GM12878 (cell line): ENCODE data around the gene SMIM5.

Experiments
- BCL11A ChIP-seq: IDR thresholded peaks from 2 replicates; pipeline ENCODE4 v1.6.1; 2011; ENCODE audit warnings: low read depth, low read length
- EZH2 ChIP-seq: IDR thresholded peaks from 2 replicates; pipeline ENCODE4 v1.6.1; 2012; ENCODE audit warnings: low read depth, mild to moderate bottlenecking, control low read depth, inconsistent platforms, low read length, borderline replicate concordance; ENCODE audit not compliant: control insufficient read depth
- HDAC2 ChIP-seq: fragments of 200-600 bp; sonication (generic); IDR thresholded peaks from 2 replicates; pipeline ENCODE4 v1.6.1; 2017
- SP1 ChIP-seq: IDR thresholded peaks from one replicate; pipeline ENCODE4 v1.6.1; 2011; ENCODE audit warnings: low read depth, low read length
- TF ChIP-seq, protein P1 (sequence below): IDR thresholded peaks from 2 replicates; pipeline ENCODE4 v1.6.1; 2011; ENCODE audit warnings: low read depth, mild to moderate bottlenecking, low read length, moderate library complexity, borderline replicate concordance; ENCODE audit errors: extremely low read depth
- TF ChIP-seq, protein P2 (sequence below): fragments of 450-650 bp; IDR thresholded peaks from 2 replicates; pipeline ENCODE4 v1.6.1; 2017; ENCODE audit warnings: mild to moderate bottlenecking
- TF ChIP-seq, protein P3 (sequence below): IDR thresholded peaks from 2 replicates; pipeline ENCODE4 v1.6.1; 2011; ENCODE audit warnings: mild to moderate bottlenecking, low read depth, low read length, moderate library complexity; ENCODE audit not compliant: insufficient replicate concordance

- TF ChIP-seq SP1 = no peak
- TF ChIP-seq, protein P1, sequence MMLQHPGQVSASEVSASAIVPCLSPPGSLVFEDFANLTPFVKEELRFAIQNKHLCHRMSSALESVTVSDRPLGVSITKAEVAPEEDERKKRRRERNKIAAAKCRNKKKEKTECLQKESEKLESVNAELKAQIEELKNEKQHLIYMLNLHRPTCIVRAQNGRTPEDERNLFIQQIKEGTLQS = no peak
- no peak for TF ChIP-seq BCL11A
- no peak for TF ChIP-seq EZH2
- TF ChIP-seq, protein P2, sequence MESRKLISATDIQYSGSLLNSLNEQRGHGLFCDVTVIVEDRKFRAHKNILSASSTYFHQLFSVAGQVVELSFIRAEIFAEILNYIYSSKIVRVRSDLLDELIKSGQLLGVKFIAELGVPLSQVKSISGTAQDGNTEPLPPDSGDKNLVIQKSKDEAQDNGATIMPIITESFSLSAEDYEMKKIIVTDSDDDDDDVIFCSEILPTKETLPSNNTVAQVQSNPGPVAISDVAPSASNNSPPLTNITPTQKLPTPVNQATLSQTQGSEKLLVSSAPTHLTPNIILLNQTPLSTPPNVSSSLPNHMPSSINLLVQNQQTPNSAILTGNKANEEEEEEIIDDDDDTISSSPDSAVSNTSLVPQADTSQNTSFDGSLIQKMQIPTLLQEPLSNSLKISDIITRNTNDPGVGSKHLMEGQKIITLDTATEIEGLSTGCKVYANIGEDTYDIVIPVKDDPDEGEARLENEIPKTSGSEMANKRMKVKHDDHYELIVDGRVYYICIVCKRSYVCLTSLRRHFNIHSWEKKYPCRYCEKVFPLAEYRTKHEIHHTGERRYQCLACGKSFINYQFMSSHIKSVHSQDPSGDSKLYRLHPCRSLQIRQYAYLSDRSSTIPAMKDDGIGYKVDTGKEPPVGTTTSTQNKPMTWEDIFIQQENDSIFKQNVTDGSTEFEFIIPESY = no peak
- TF ChIP-seq, protein P3, sequence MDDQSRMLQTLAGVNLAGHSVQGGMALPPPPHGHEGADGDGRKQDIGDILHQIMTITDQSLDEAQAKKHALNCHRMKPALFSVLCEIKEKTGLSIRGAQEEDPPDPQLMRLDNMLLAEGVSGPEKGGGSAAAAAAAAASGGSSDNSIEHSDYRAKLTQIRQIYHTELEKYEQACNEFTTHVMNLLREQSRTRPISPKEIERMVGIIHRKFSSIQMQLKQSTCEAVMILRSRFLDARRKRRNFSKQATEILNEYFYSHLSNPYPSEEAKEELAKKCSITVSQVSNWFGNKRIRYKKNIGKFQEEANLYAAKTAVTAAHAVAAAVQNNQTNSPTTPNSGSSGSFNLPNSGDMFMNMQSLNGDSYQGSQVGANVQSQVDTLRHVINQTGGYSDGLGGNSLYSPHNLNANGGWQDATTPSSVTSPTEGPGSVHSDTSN = no peak
- no peak for TF ChIP-seq HDAC2
These were observed 6.7 kb downstream of the SMIM5 start for GRCh38 chr17:75639771-75640555.
